Progenitor cell of endocrine pancreas (in vitro differentiated cells): ENCODE data around the gene FILIP1. TPM values are rescaled to one million over a fixed set of nuclear protein-coding genes. Genes with fewer than 3 reads are reported as not detected.

Experiments used
- DNase-seq: peaks from one replicate; pipeline ENCODE4 v3.0.0; 2021; ENCODE audit warnings: low spot score; ENCODE audit not compliant: unreplicated experiment
- H3K27ac Mint-ChIP-seq: 2 replicates; pipeline ENCODE4 v1.8.0; 2021; ENCODE audit warnings: mild to moderate bottlenecking, moderate library complexity, mixed read lengths
- H3K27me3 Mint-ChIP-seq: 2 replicates; pipeline ENCODE4 v1.8.0; 2021; ENCODE audit warnings: mixed read lengths
- H3K36me3 Mint-ChIP-seq: 2 replicates; pipeline ENCODE4 v1.8.0; 2022; ENCODE audit warnings: mixed read lengths; ENCODE audit not compliant: insufficient read depth
- H3K4me1 Mint-ChIP-seq: 2 replicates; pipeline ENCODE4 v1.8.0; 2021; ENCODE audit warnings: low read depth, mixed read lengths
- H3K4me3 Mint-ChIP-seq: 2 replicates; pipeline ENCODE4 v1.8.0; 2021; ENCODE audit warnings: low read depth, mild to moderate bottlenecking, moderate library complexity, mixed read lengths
- H3K9me3 Mint-ChIP-seq: 2 replicates; pipeline ENCODE4 v1.8.0; 2021; ENCODE audit warnings: low read depth, mixed read lengths
- total RNA-seq: library from RNA; stranded (reverse); gene quantifications from 2 replicates; pipeline ENCODE4 v1.2.1, GENCODE V29; 2021
- TF ChIP-seq, protein P1 (sequence below): fragments of 200-600 bp; sonication (generic); IDR thresholded peaks from one replicate; pipeline ENCODE4 v1.5.0; 2021; ENCODE audit warnings: antibody characterized with exemption, mild to moderate bottlenecking; ENCODE audit not compliant: unreplicated experiment

FILIP1 gene
- total RNA-seq, 1 donor from 2014 or later, result 0.31 TPM

DNA sequence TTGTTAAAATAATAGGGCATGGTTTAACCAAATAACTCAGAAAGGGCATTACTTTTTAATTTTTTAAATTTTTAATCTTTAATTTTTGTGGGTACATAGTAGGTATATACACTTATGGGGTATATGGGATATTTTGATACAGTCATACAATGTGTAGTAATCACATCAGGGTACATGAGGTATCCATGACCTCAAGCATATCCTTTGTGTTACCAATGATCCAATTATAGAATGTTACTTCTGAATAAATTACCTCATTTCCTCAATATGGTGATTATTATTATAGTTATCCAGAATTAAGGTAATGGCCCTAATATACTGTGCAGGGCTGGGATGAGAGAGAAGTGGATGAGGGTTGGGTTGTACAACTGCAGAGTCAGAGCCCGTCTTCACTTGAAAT lies 163.9 kb downstream of the FILIP1 start:
- peaks cover 9% of the 10 kb centered on the region for H3K4me1 Mint-ChIP-seq
- no peak overlapping the region for H3K4me3 Mint-ChIP-seq
- H3K36me3 Mint-ChIP-seq, result no peaks in the 10 kb centered on the region
- TF ChIP-seq, protein P1, sequence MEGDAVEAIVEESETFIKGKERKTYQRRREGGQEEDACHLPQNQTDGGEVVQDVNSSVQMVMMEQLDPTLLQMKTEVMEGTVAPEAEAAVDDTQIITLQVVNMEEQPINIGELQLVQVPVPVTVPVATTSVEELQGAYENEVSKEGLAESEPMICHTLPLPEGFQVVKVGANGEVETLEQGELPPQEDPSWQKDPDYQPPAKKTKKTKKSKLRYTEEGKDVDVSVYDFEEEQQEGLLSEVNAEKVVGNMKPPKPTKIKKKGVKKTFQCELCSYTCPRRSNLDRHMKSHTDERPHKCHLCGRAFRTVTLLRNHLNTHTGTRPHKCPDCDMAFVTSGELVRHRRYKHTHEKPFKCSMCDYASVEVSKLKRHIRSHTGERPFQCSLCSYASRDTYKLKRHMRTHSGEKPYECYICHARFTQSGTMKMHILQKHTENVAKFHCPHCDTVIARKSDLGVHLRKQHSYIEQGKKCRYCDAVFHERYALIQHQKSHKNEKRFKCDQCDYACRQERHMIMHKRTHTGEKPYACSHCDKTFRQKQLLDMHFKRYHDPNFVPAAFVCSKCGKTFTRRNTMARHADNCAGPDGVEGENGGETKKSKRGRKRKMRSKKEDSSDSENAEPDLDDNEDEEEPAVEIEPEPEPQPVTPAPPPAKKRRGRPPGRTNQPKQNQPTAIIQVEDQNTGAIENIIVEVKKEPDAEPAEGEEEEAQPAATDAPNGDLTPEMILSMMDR, result no peak
- no peak overlapping the region for H3K27ac Mint-ChIP-seq
- no peaks in the 10 kb centered on the region for H3K27me3 Mint-ChIP-seq
- H3K9me3 Mint-ChIP-seq, result no peaks in the 10 kb centered on the region
- DNase-seq, result no peak

DNA sequence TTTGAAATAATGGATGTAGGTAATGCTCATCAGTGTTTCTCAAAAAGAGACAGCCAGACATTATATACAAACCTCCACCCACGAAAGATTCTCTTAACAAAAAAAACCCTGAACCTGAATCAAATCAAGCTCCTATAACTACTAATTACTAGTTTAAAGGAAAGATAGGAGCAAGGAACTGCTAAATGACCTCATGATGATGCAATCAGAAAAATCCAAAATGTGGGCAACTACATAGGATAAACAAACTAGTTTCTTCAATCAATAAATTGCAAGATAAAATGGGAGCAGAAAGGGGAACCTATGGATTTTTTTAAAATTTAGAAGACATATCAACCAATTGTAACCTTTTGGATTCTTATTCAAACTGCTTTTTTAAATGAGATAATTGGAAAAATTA lies 165.8 kb downstream of the FILIP1 start:
- TF ChIP-seq, protein P1, result no peak
- peaks cover 5% of the 10 kb centered on the region for H3K9me3 Mint-ChIP-seq
- H3K27me3 Mint-ChIP-seq, result no peaks in the 10 kb centered on the region
- no peaks in the 10 kb centered on the region for H3K36me3 Mint-ChIP-seq
- H3K4me3 Mint-ChIP-seq, result no peak overlapping the region
- DNase-seq, result no peak
- no peak overlapping the region for H3K27ac Mint-ChIP-seq
- no peaks in the 10 kb centered on the region for H3K4me1 Mint-ChIP-seq

DNA sequence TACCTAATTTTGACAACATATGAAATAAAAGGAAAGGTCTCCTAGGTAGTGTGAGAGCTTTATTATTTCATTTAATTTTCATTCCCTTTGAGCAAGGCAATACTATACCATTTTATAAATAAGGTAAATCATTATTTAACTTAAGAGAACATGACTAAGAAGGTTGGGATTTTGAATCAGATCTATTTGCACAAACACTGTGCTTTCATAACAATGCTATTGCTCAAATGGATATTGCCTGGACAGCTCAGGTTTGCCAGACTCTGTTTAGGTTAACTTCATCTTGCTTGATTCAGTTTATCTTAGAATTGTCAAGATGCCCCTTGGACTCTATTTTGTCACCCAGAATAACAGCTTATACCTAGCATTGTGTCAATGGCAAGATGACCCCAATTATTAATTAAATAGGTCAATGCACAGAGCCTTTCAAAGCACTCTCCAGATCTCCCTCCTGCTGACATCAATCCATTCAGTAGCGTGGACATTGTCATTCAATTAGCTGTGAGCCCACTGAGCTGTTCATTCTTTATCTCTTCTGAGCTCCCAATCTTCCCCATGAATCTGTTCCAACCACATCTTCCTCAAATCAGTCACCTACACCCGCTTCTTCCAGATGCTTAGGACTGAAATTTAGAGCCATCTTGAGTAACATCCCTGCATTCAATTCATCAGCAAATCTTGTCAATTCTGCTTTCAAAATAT lies 166.9 kb downstream of the FILIP1 start:
- no peaks in the 10 kb centered on the region for H3K27me3 Mint-ChIP-seq
- peaks cover 5% of the 10 kb centered on the region for H3K9me3 Mint-ChIP-seq
- TF ChIP-seq, protein P1, result no peak
- no peaks in the 10 kb centered on the region for H3K36me3 Mint-ChIP-seq
- no peak overlapping the region for H3K4me3 Mint-ChIP-seq
- DNase-seq, result no peak
- H3K4me1 Mint-ChIP-seq, result no peaks in the 10 kb centered on the region
- H3K27ac Mint-ChIP-seq, result no peak overlapping the region

DNA sequence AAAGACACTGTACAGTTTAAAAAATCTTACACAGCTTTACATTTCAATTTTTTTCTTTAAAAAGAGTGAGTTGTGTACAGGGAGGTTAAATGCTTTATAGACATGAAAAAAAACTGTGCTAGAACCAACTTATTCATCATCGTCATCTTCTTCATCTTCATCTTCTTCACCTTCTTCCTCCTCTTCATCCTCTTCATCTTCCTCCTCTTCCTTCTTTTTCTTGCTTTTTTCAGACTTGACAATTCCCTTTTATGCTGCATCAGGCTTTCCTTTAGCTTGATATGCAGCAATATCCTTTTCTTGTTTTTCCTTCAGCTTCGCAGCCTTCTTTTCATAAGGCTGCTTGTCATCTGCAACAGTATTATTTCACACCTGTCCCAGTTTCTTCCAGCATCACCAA lies 174.7 kb downstream of the FILIP1 start:
- Mint-ChIP-seq H3K27me3 (peaks cover 6% of the 10 kb centered on the region), H3K4me1 (peaks cover 4% of the 10 kb centered on the region), H3K36me3 (no peaks in the 10 kb centered on the region), H3K9me3 (peaks cover 5% of the 10 kb centered on the region), H3K27ac (no peak overlapping the region), H3K4me3 (no peak overlapping the region)
- no peak for DNase-seq
- TF ChIP-seq, protein P1, result no peak

DNA sequence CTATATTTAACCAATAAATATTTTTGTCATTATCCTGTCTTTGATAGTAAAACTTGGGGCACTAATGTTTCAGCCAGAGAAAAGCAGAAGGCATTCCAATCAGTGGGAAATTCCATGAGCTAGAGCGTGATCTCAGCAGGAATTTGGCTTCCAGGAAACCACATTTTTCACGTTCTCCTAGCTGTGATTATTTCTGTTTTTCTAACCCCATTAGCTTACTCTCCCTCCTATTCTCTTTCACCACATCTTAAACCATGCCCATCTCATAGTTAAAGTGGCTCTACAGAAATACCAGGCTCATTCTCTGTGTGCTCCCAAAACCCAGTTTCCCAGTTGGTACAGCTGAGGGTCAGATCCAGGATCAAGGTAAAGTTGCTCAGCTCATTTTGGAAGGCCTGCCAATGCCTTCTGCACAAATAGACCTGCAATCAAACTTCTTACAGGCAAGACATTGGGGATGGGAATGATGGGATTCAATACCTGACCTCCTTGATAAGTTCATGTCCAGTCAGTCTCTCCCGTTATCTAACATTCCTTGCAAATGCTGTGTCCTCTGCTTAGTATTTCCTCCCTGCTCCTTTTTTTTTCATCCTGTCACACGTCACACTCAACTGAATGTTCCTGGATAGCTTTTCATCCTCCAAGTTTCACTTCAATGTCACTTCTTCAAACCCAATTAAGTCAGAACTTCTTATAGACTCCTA lies 175.9 kb downstream of the FILIP1 start:
- TF ChIP-seq, protein P1, result no peak
- Mint-ChIP-seq H3K27ac (no peak overlapping the region), H3K27me3 (peaks cover 9% of the 10 kb centered on the region), H3K36me3 (no peaks in the 10 kb centered on the region), H3K4me3 (no peak overlapping the region), H3K9me3 (no peaks in the 10 kb centered on the region), H3K4me1 (peaks cover 4% of the 10 kb centered on the region)
- no peak for DNase-seq
